NT2/D1 (cell line): ENCODE data around the gene CXXC5.

Source experiments
- SUZ12 ChIP-seq: IDR thresholded peaks from 2 replicates; pipeline ENCODE4 v1.6.1; 2011; ENCODE audit not compliant: insufficient read length, insufficient read depth; ENCODE audit errors: extremely low read depth
- ZNF274 ChIP-seq: IDR thresholded peaks from 2 replicates; pipeline ENCODE4 v1.6.1; 2011; ENCODE audit warnings: mild to moderate bottlenecking, low read depth, low read length

DNA sequence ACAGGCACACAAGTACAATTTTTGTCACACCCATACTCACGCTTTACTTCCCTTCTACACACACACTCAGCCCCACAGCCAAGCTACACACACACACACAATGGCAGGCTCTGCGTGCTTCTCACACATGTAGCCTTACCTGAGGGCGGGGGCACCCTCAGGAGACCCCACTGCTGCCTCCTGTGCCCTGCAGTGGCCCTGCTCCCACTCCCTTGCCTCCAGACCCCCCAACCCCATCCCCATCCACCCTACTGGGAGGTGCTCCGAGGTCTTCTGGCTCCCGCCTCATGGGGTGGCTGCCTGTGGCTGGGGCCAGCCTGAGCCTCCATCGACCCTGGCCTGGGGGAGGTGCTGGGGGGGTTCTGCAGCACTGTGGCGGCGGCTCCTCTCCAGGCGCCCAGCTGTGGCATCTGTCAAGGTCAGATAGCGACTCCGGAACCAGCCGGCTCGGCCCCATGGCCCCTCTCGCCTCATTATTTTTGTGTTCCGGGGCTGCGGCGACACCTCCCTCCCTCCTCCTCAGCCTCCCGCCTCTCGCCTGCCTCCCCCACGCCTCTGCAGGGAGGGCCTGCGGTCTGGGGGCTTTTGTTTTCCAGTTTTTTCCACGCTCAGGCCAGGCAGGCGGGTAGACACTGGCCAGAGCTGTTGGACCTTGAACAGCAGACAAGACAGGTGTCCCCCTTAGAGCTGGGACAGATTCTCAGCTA is 21.7 kb downstream of the CXXC5 start:
- TF ChIP-seq ZNF274 (no peak), SUZ12 (no peak)
